Lower leg skin (tissue), 4 donors: ENCODE measurements around the gene C4BPA. TPM values are rescaled to one million over a fixed set of nuclear protein-coding genes. Genes with fewer than 3 reads are reported as not detected.
A peak's percentile ranks its signal among the peaks of the same experiment; 100 is the strongest.

Source experiments
- DNase-seq, 2 donors: peaks; one replicate each; pipeline ENCODE4 v3.0.0-alpha.2; 2019; ENCODE audit warnings: low spot score in 2 of 2
- H3K4me3 ChIP-seq: fragments of 200-600 bp; sonication (generic); 2 replicates; pipeline ENCODE4 v1.5.1; 2017; ENCODE audit warnings: mild to moderate bottlenecking, low read depth; ENCODE audit not compliant: poor library complexity, severe bottlenecking
- CTCF ChIP-seq, 3 donors: fragments of 450-650 bp; IDR thresholded peaks; one replicate each; pipeline ENCODE4 v1.5.1; 2016; ENCODE audit warnings: antibody characterized with exemption in 3 of 3, mild to moderate bottlenecking in 3 of 3, moderate library complexity in 2 of 3
- POLR2A ChIP-seq, 2 donors: fragments of 450-650 bp; IDR thresholded peaks; one replicate each; pipeline ENCODE4 v1.6.1; 2016 to 2017; ENCODE audit warnings: antibody characterized with exemption in 2 of 2, mild to moderate bottlenecking in 1 of 2, moderate library complexity in 1 of 2
- WGBS, 2 donors: methylation state at CpG; one replicate each; pipeline ENCODE4 v1.1.5; 2018; 5-methylcytosine and 5-hydroxymethylcytosine counted together
- intact Hi-C: fragments of 100-400 bp; cut with DNase I; formaldehyde crosslinking; loops from one replicate; pipeline ENCODE4 v1.15.0; 2023; ENCODE audit warnings: low total_unique reads
- total RNA-seq, 4 donors: library from RNA; depleted of rRNA; stranded (reverse); fragments of >200 nt; gene quantifications; one replicate each; pipeline ENCODE4 v1.1.0, GENCODE V29; 2016

The C4BPA gene
- total RNA-seq, 4 donors from 2014 or later = not detected

GRCh38 chr1:207084232-207084631 is 19.8 kb upstream of the C4BPA start:
- intact Hi-C loops = loop anchor here (10.0 kb wide), 1 partner anchor 321 kb away; no protein-coding TSS in a partner anchor
- no peak overlapping the region for H3K4me3 ChIP-seq

GRCh38 chr1:207084701-207085180 is 19.3 kb upstream of the C4BPA start:
- TF ChIP-seq CTCF (IDR thresholded peaks at IDR 0.05) = peak in 1 of 3 donors; percentile 67
- no peak for TF ChIP-seq POLR2A (IDR thresholded peaks at IDR 0.05)
- H3K4me3 ChIP-seq = no peak overlapping the region
- 24 to 30% methylated on average over 8 of the region's 8 CpGs for WGBS, 2 donors
- peak in 1 of 2 donors; percentile 34 for DNase-seq
- intact Hi-C loops = loop anchor here (10.0 kb wide), 1 partner anchor 320 kb away; no protein-coding TSS in a partner anchor

More at GRCh38 chr1:207084232-207084631, 19.8 kb upstream of the C4BPA start:
- 43 to 53% methylated on average over 2 of the region's 2 CpGs for WGBS, 2 donors
- no peak for TF ChIP-seq CTCF (IDR thresholded peaks at IDR 0.05)
- no peak for TF ChIP-seq POLR2A (IDR thresholded peaks at IDR 0.05)
- no peak for DNase-seq

GRCh38 chr1:207085887-207086286 is 18.1 kb upstream of the C4BPA start:
- intact Hi-C loops = loop anchor here (10.0 kb wide), 1 partner anchor 319 kb away; no protein-coding TSS in a partner anchor
- TF ChIP-seq POLR2A (IDR thresholded peaks at IDR 0.05) = no peak
- TF ChIP-seq CTCF (IDR thresholded peaks at IDR 0.05) = no peak
- no peak for DNase-seq
- no peak overlapping the region for H3K4me3 ChIP-seq
- 74 to 75% methylated on average over 3 of the region's 3 CpGs for WGBS, 2 donors

- H3K4me3 ChIP-seq = no peak overlapping the region
- TF ChIP-seq POLR2A (IDR thresholded peaks at IDR 0.05) (no peak), CTCF (IDR thresholded peaks at IDR 0.05) (no peak)
- intact Hi-C loops = loop anchor here (10.0 kb wide), 1 partner anchor 317 kb away; no protein-coding TSS in a partner anchor
- no peak for DNase-seq
- 93% methylated on average over 2 of the region's 2 CpGs for WGBS, 2 donors
These were observed 15.9 kb upstream of the C4BPA start for GRCh38 chr1:207088161-207088560.

GRCh38 chr1:207088701-207089626 is 15.1 kb upstream of the C4BPA start, which contains the start of gene C4BPB:
TSS of gene C4BPB (plus strand) at chr1:207088860. CDS start at chr1:207089532, 672 bp downstream.
- H3K4me3 ChIP-seq = no peak within 1 kb of the TSS
- intact Hi-C loops = loop anchor here (10.0 kb wide), 1 partner anchor 316 kb away; no protein-coding TSS in a partner anchor
- no peak for DNase-seq
- WGBS, 2 donors = 83 to 84% methylated on average over 9 of the region's 9 CpGs
- TF ChIP-seq POLR2A (IDR thresholded peaks at IDR 0.05) (no peak), CTCF (IDR thresholded peaks at IDR 0.05) (no peak)
